Activated CD8-positive, alpha-beta T cell treated with anti-CD3 and anti-CD28 coated beads for 36 hours (primary cell): Measurements from ENCODE around the gene PLEKHM2. TPM values are rescaled to one million over a fixed set of nuclear protein-coding genes. Genes with fewer than 3 reads are reported as not detected.
A peak's percentile ranks its signal among the peaks of the same experiment; 100 is the strongest.

Experiments
- ATAC-seq: fragments of 200-7000 bp; cut with Tn5 transposase; one replicate; pipeline ENCODE4 v1.10.0; 2021; ENCODE audit warnings: mild to moderate bottlenecking, moderate library complexity
- CTCF ChIA-PET: fragments of 350-600 bp; sonication (Branson Sonifier 250); formaldehyde crosslinking; loops from one replicate; lab custom pipeline; 2021; ENCODE audit warnings: antibody characterized with exemption; lab: Charles Lee
- POLR2A ChIA-PET: fragments of 350-600 bp; sonication (Branson Sonifier 250); formaldehyde crosslinking; loops from one replicate; lab custom pipeline; 2021; ENCODE audit warnings: antibody characterized with exemption; lab: Charles Lee
- DNase-seq: peaks from one replicate; pipeline ENCODE4 v3.0.0-alpha.2; 2020
- H3K27ac Mint-ChIP-seq: one replicate; pipeline ENCODE4 v1.8.0; 2021; ENCODE audit warnings: mild to moderate bottlenecking, mixed read lengths
- H3K27me3 Mint-ChIP-seq: one replicate; pipeline ENCODE4 v1.8.0; 2021; ENCODE audit warnings: mixed read lengths
- H3K36me3 Mint-ChIP-seq: one replicate; pipeline ENCODE4 v1.8.0; 2021; ENCODE audit warnings: low read depth, mixed read lengths
- H3K4me1 Mint-ChIP-seq: one replicate; pipeline ENCODE4 v1.8.0; 2021; ENCODE audit warnings: low read depth, mixed read lengths
- H3K4me3 Mint-ChIP-seq: one replicate; pipeline ENCODE4 v1.8.0; 2021; ENCODE audit warnings: mild to moderate bottlenecking, moderate library complexity, mixed read lengths
- H3K9me3 Mint-ChIP-seq: one replicate; pipeline ENCODE4 v1.8.0; 2021; ENCODE audit warnings: mixed read lengths
- CTCF ChIP-seq: fragments of 200-600 bp; IDR thresholded peaks from one replicate; pipeline ENCODE4 v1.8.0; 2022; ENCODE audit warnings: antibody characterized with exemption, mild to moderate bottlenecking
- intact Hi-C: fragments of 100-400 bp; cut with micrococcal nuclease; formaldehyde crosslinking; loops from one replicate; pipeline ENCODE4 v1.10.0; 2022
- total RNA-seq, 2 experiments: library from RNA; stranded (reverse); gene quantifications; one replicate each; pipeline ENCODE4 v1.2.3, GENCODE V29; 2021

The PLEKHM2 gene
- total RNA-seq, 2 experiments from 2014 or later: 41.5 to 42.9 TPM

GRCh38 chr1:15674386-15675159, 9.5 kb upstream of the PLEKHM2 start:
- H3K27ac Mint-ChIP-seq: no peak overlapping the region
- ATAC-seq (no peak), DNase-seq (no peak)
- no peaks in the 10 kb centered on the region for H3K9me3 Mint-ChIP-seq
- H3K4me1 Mint-ChIP-seq: peaks cover 4% of the 10 kb centered on the region
- ChIA-PET POLR2A (no interaction called here), CTCF (no interaction called here)
- TF ChIP-seq CTCF: no peak
- intact Hi-C loops: no loop called here
- no peaks in the 10 kb centered on the region for H3K27me3 Mint-ChIP-seq
- H3K36me3 Mint-ChIP-seq: no peaks in the 10 kb centered on the region
- H3K4me3 Mint-ChIP-seq: no peak overlapping the region

- TF ChIP-seq CTCF: no peak
- no peak overlapping the region for H3K27ac Mint-ChIP-seq
- ATAC-seq (no peak), DNase-seq (no peak)
- no peak overlapping the region for H3K4me3 Mint-ChIP-seq
- no peaks in the 10 kb centered on the region for H3K36me3 Mint-ChIP-seq
- peaks cover 14% of the 10 kb centered on the region for H3K4me1 Mint-ChIP-seq
- ChIA-PET CTCF (no interaction called here), POLR2A (no interaction called here)
- no peaks in the 10 kb centered on the region for H3K27me3 Mint-ChIP-seq
- H3K9me3 Mint-ChIP-seq: no peaks in the 10 kb centered on the region
- intact Hi-C loops: no loop called here
Observed at GRCh38 chr1:15676010-15676409, 8.1 kb upstream of the PLEKHM2 start.

DNA sequence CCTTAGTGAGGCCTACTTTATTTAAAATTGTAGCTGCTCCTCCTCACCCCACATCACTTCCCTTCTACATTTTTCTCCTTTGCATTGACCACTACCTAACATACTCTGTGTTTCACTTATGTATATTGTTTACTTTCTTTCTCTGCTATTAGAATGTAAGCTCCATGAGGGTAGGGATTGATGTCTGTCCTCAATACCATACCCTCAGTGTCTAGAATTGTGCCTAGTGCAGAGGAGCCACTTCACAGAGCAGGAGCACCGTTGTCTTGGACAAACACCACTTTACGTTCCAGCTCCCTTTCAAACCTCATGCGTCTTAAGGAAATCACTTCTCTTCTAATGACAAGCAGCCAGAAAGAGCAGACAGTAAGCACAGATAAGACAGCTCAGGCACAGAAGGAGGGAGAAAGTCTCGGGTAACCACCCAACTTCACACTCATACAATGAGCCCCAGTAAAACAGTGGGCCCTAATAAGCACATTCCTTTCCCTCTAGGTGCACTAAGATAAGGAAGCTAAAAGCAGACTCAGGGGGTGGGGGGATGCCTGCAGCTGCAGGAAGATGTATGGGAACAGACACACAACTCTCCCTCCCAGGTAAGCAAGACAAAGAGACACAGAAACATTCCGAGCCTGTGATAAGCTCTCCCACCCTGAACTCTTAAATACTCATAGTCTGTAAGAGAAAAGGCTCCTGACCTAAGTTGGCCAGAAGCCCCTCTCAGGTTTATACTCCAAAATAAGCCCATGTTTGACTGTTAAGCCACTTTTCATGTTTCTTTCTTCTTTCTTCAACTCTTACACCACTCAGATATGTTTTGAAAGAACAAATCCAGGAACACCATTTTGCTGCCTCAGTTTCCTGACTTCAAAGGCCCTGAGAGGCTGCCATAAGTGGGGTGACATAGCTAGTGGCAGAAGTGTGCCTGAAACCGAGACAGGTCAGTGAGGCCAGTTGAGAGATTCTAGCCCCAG, 7.1 kb upstream of the PLEKHM2 start:
- intact Hi-C loops: no loop called here
- POLR2A ChIA-PET: interaction anchor here (0.8 kb wide), 1 partner anchor 21 kb away, joined by 3 read pairs; no protein-coding TSS in a partner anchor
- no peak for ATAC-seq

DNA sequence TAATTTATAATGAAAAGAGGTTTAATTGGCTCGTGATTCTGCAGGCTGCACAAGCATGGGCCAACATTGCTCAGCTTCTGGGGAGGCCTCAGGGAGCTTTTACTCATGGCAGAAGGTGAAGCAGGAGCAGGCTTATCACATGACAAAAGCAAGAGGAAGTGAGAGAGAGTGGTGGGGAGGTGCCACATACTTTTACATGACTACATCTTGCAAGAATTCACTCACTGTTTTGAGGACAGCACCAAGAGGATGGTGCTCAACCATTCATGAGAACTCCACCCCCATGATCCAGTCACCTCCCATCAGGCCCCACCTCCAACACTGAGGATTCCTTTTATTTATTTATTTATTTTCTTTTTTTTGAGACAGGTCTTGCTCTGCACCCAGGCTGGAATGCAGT, 5.5 kb upstream of the PLEKHM2 start:
- CTCF ChIA-PET: interaction anchor here (0.7 kb wide), 1 partner anchor 125 kb away, joined by 3 read pairs; no protein-coding TSS in a partner anchor
- no peak overlapping the region for H3K27ac Mint-ChIP-seq
- POLR2A ChIA-PET: interaction anchor here (2.4 kb wide), 1 partner anchor 14 kb away, joined by 9 read pairs; no protein-coding TSS in a partner anchor

More for the DNA sequence above, 7.1 kb upstream of the PLEKHM2 start:
- CTCF ChIA-PET: interaction anchor here (1.4 kb wide), 1 partner anchor 64 kb away, joined by 5 read pairs; no protein-coding TSS in a partner anchor
- no peaks in the 10 kb centered on the region for H3K9me3 Mint-ChIP-seq
- no peak for TF ChIP-seq CTCF
- H3K36me3 Mint-ChIP-seq: no peaks in the 10 kb centered on the region
- H3K4me3 Mint-ChIP-seq: no peak overlapping the region
- no peak for DNase-seq
- H3K4me1 Mint-ChIP-seq: peaks cover 21% of the 10 kb centered on the region
- no peaks in the 10 kb centered on the region for H3K27me3 Mint-ChIP-seq
- H3K27ac Mint-ChIP-seq: no peak overlapping the region

More for the DNA sequence above, 5.5 kb upstream of the PLEKHM2 start:
- Mint-ChIP-seq H3K4me1 (peaks cover 25% of the 10 kb centered on the region), H3K9me3 (no peaks in the 10 kb centered on the region), H3K36me3 (no peaks in the 10 kb centered on the region), H3K4me3 (no peak overlapping the region), H3K27me3 (no peaks in the 10 kb centered on the region)
- DNase-seq: no peak
- intact Hi-C loops: no loop called here
- TF ChIP-seq CTCF: no peak
- ATAC-seq: peak; percentile 65
